SU-DHL-6 (cell line): ENCODE data around the gene THSD7B.

Source experiments
- H2AFZ ChIP-seq: fragments of 200-600 bp; sonication (generic); 2 replicates; pipeline ENCODE4 v1.6.1; 2014; ENCODE audit warnings: low read depth, mild to moderate bottlenecking, moderate library complexity, mixed read lengths, antibody characterized with exemption, low read length; ENCODE audit not compliant: severe bottlenecking
- H3F3A ChIP-seq: fragments of 200-600 bp; shearing (Covaris generic); 2 replicates; pipeline ENCODE4 v1.6.0; 2016; ENCODE audit warnings: antibody characterized with exemption, mild to moderate bottlenecking; ENCODE audit not compliant: insufficient read depth
- H3K27ac ChIP-seq: fragments of 200-600 bp; sonication (generic); 2 replicates; pipeline ENCODE4 v1.5.1; 2016; ENCODE audit warnings: low read depth, mild to moderate bottlenecking, low read length, moderate library complexity, mixed read lengths
- H3K27me3 ChIP-seq: fragments of 200-600 bp; sonication (generic), shearing (Covaris generic); 2 replicates; pipeline ENCODE4 v1.6.0; 2014; ENCODE audit warnings: mild to moderate bottlenecking, low read length
- H3K36me3 ChIP-seq: fragments of 200-600 bp; sonication (generic); 2 replicates; pipeline ENCODE4 v1.6.1; 2014; ENCODE audit warnings: mild to moderate bottlenecking, low read length, mixed read lengths
- H3K4me2 ChIP-seq: fragments of 300-600, 200-600 bp; shearing (Covaris generic), sonication (generic); 2 replicates; pipeline ENCODE4 v1.6.0; 2014; ENCODE audit warnings: low read length, low read depth, mild to moderate bottlenecking; ENCODE audit not compliant: poor library complexity, severe bottlenecking
- H3K4me3 ChIP-seq: fragments of 200-600 bp; sonication (generic); 2 replicates; pipeline ENCODE4 v1.5.1; 2014; ENCODE audit warnings: antibody characterized with exemption, low read length, mild to moderate bottlenecking, mixed read lengths; ENCODE audit not compliant: insufficient read depth, poor library complexity, severe bottlenecking
- H3K79me2 ChIP-seq: fragments of 200-600 bp; sonication (generic); 2 replicates; pipeline ENCODE4 v1.6.1; 2014; ENCODE audit warnings: mild to moderate bottlenecking, low read length, moderate library complexity; ENCODE audit not compliant: insufficient read depth
- H3K9ac ChIP-seq: fragments of 200-600 bp; sonication (generic); 2 replicates; pipeline ENCODE4 v1.7.0; 2014; ENCODE audit warnings: mild to moderate bottlenecking, low read length
- H3K9me2 ChIP-seq: fragments of 200-600 bp; sonication (generic); replicated peaks from 2 replicates; pipeline ENCODE4 v1.6.1; 2014; ENCODE audit warnings: low read length; ENCODE audit not compliant: insufficient read depth
- H3K9me3 ChIP-seq: fragments of 200-600 bp; sonication (generic); 2 replicates; pipeline ENCODE4 v1.6.1; 2014; ENCODE audit warnings: low read length, mixed read lengths; ENCODE audit not compliant: insufficient read depth
- H4K20me1 ChIP-seq: fragments of 200-600 bp; sonication (generic); 2 replicates; pipeline ENCODE4 v1.6.1; 2014; ENCODE audit warnings: low read depth, mild to moderate bottlenecking, antibody characterized with exemption, low read length, moderate library complexity, mixed read lengths
- EZH2phosphoT487 ChIP-seq: fragments of 200-600 bp; sonication (generic), shearing (Covaris generic); conservative IDR thresholded peaks from 2 replicates; pipeline ENCODE4 v1.6.1; 2018; ENCODE audit warnings: mild to moderate bottlenecking, antibody characterized with exemption, low read length, moderate library complexity, mixed read lengths
- TF ChIP-seq, protein P1 (sequence below): fragments of 200-600 bp; sonication (generic); IDR thresholded peaks from one replicate; pipeline ENCODE4 v1.5.1; 2017; ENCODE audit warnings: antibody characterized with exemption, mild to moderate bottlenecking, low read length, moderate library complexity; ENCODE audit not compliant: insufficient read depth, poor library complexity, severe bottlenecking

Gene THSD7B

DNA sequence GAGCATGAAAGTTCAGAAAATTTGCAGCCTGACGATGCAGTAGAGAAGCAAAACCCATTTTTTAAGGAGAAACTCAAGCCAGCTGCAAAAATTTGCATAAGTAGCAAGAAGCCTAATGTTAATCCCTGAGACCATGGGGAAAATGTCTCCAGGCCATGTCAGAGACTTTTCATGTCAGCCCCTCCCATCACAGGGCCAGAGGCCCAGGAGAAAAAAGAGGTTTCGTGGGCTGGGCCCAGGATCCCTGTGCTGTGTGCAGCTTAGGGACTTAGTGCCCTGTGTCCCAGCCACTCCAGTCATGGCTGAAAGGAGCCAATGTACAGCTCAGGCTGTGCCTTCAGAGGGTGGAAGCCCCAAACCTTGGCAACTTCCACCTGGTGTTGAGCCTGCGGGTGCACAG is 533.0 kb downstream of the THSD7B start:
- Histone ChIP-seq H3K27me3 (no peaks in the 10 kb centered on the region), H3K9me2 (no peaks in the 10 kb centered on the region), H3K9me3 (no peaks in the 10 kb centered on the region), H3K27ac (no peak overlapping the region), H3K36me3 (no peaks in the 10 kb centered on the region), H3K4me2 (no peak overlapping the region), H4K20me1 (no peaks in the 10 kb centered on the region), H2AFZ (no peak overlapping the region), H3F3A (no peaks in the 10 kb centered on the region), H3K79me2 (no peaks in the 10 kb centered on the region), H3K4me3 (no peak overlapping the region), H3K9ac (no peak overlapping the region)
- no peak for TF ChIP-seq EZH2phosphoT487
- TF ChIP-seq, protein P1, sequence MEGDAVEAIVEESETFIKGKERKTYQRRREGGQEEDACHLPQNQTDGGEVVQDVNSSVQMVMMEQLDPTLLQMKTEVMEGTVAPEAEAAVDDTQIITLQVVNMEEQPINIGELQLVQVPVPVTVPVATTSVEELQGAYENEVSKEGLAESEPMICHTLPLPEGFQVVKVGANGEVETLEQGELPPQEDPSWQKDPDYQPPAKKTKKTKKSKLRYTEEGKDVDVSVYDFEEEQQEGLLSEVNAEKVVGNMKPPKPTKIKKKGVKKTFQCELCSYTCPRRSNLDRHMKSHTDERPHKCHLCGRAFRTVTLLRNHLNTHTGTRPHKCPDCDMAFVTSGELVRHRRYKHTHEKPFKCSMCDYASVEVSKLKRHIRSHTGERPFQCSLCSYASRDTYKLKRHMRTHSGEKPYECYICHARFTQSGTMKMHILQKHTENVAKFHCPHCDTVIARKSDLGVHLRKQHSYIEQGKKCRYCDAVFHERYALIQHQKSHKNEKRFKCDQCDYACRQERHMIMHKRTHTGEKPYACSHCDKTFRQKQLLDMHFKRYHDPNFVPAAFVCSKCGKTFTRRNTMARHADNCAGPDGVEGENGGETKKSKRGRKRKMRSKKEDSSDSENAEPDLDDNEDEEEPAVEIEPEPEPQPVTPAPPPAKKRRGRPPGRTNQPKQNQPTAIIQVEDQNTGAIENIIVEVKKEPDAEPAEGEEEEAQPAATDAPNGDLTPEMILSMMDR: no peak

DNA sequence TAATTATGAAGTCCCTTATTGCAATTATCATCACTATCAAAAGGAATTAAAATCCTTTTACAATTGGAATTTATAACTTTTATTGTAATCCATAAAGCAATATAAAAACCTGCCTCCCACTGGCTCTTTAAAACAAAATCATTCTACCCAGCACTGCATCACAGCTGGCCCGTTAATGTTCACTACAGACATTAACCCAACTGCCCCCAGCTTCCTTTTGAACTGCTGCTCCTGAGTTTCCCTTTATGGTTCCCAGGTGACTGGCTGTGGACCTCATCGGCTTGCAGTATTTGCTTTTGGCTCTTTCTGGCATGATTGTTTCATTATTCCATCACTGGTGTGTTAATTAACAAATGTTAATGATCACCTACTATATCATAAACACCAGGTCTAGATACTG is 535.6 kb downstream of the THSD7B start:
- Histone ChIP-seq H2AFZ (no peak overlapping the region), H3K9me2 (no peaks in the 10 kb centered on the region), H3K9me3 (no peaks in the 10 kb centered on the region), H3K79me2 (no peaks in the 10 kb centered on the region), H3F3A (no peaks in the 10 kb centered on the region), H3K36me3 (no peaks in the 10 kb centered on the region), H3K4me2 (no peak overlapping the region), H3K4me3 (no peak overlapping the region), H3K27ac (no peak overlapping the region), H4K20me1 (no peaks in the 10 kb centered on the region), H3K9ac (no peak overlapping the region), H3K27me3 (no peaks in the 10 kb centered on the region)
- TF ChIP-seq, protein P1: no peak
- no peak for TF ChIP-seq EZH2phosphoT487

GRCh38 chr2:137302957-137303356 is 537.6 kb downstream of the THSD7B start:
- Histone ChIP-seq H3K4me2 (no peak overlapping the region), H3K9me2 (no peaks in the 10 kb centered on the region), H3K4me3 (no peak overlapping the region)

GRCh38 chr2:137316075-137316474 is 550.7 kb downstream of the THSD7B start:
- H3K79me2 ChIP-seq: no peaks in the 10 kb centered on the region
- H2AFZ ChIP-seq: no peak overlapping the region
- no peaks in the 10 kb centered on the region for H3K9me2 ChIP-seq
- no peak overlapping the region for H3K27ac ChIP-seq
- H3K4me3 ChIP-seq: no peak overlapping the region
- no peak overlapping the region for H3K9ac ChIP-seq
- no peaks in the 10 kb centered on the region for H3F3A ChIP-seq
- no peaks in the 10 kb centered on the region for H3K36me3 ChIP-seq
- no peaks in the 10 kb centered on the region for H4K20me1 ChIP-seq
- H3K27me3 ChIP-seq: no peaks in the 10 kb centered on the region
- H3K4me2 ChIP-seq: no peak overlapping the region
- no peaks in the 10 kb centered on the region for H3K9me3 ChIP-seq
- no peak for TF ChIP-seq EZH2phosphoT487
- TF ChIP-seq, protein P1: no peak

More at GRCh38 chr2:137302957-137303356, 537.6 kb downstream of the THSD7B start:
- Histone ChIP-seq H3K27me3 (no peaks in the 10 kb centered on the region), H3K27ac (no peak overlapping the region), H3F3A (no peaks in the 10 kb centered on the region), H3K79me2 (no peaks in the 10 kb centered on the region), H3K36me3 (no peaks in the 10 kb centered on the region), H4K20me1 (no peaks in the 10 kb centered on the region), H2AFZ (no peak overlapping the region), H3K9me3 (no peaks in the 10 kb centered on the region), H3K9ac (no peak overlapping the region)
- TF ChIP-seq EZH2phosphoT487: no peak
